Thyroid gland (tissue), 4 donors: ENCODE measurements around the gene UGT1A6. TPM values are rescaled to one million over a fixed set of nuclear protein-coding genes. Genes with fewer than 3 reads are reported as not detected.

Experiments used
- DNase-seq, 2 donors: peaks; one replicate each; pipeline ENCODE4 v3.0.0-alpha.2; 2019
- H3K27ac ChIP-seq, 3 donors: fragments of 200-600 bp; sonication (generic); 1 replicate in 2 of 3; 2 replicates in 1 of 3; pipeline ENCODE4 v1.5.1; 2016 to 2019; ENCODE audit warnings: mild to moderate bottlenecking in 1 of 3, moderate library complexity in 1 of 3
- H3K27me3 ChIP-seq: fragments of 200-600 bp; sonication (generic); one replicate; pipeline ENCODE4 v1.5.1; 2019
- H3K36me3 ChIP-seq, 2 donors: fragments of 200-600 bp; sonication (generic); one replicate each; pipeline ENCODE4 v1.5.1; 2016 to 2019
- H3K4me1 ChIP-seq, 2 donors: fragments of 200-600 bp; sonication (generic); one replicate each; pipeline ENCODE4 v1.5.1; 2017 to 2019
- H3K4me3 ChIP-seq, 3 donors: fragments of 200-600 bp; sonication (generic); replicated peaks in 1 of 3; 1 replicate in 2 of 3; 2 replicates in 1 of 3; pipeline ENCODE4 v1.5.1; 2016; ENCODE audit warnings: mild to moderate bottlenecking in 1 of 3
- H3K9me3 ChIP-seq: fragments of 200-600 bp; sonication (generic); one replicate; pipeline ENCODE4 v1.5.1; 2017
- POLR2A ChIP-seq, 2 donors: fragments of 450-650 bp; IDR thresholded peaks; one replicate each; pipeline ENCODE4 v1.6.1; 2017; ENCODE audit warnings: antibody characterized with exemption in 2 of 2, mild to moderate bottlenecking in 2 of 2, moderate library complexity in 1 of 2
- WGBS, 2 donors: methylation state at CpG; one replicate each; pipeline ENCODE4 v1.1.5; 2017; 5-methylcytosine and 5-hydroxymethylcytosine counted together
- intact Hi-C: fragments of 100-400 bp; cut with DNase I; formaldehyde crosslinking; loops from one replicate; pipeline ENCODE4 v1.15.1; 2023
- total RNA-seq, 4 donors: library from RNA; depleted of rRNA; stranded (reverse); fragments of >200 nt; gene quantifications; one replicate each; pipeline ENCODE4 v1.2.3, GENCODE V29; 2016
- TF ChIP-seq, protein P1 (sequence below), 6 experiments: fragments of 200-600 bp in 3 of 6; fragments of 450-650 bp in 3 of 6; sonication (generic) in 3 of 6; IDR thresholded peaks; one replicate each; pipeline ENCODE4 v1.5.1; 2016 to 2019; ENCODE audit warnings: antibody characterized with exemption in 6 of 6, mild to moderate bottlenecking in 2 of 6, inconsistent platforms in 1 of 6, moderate library complexity in 1 of 6

The UGT1A6 gene
- total RNA-seq, 4 donors from 2014 or later, result 0.81 to 6.2 (median 3.5) TPM

DNA sequence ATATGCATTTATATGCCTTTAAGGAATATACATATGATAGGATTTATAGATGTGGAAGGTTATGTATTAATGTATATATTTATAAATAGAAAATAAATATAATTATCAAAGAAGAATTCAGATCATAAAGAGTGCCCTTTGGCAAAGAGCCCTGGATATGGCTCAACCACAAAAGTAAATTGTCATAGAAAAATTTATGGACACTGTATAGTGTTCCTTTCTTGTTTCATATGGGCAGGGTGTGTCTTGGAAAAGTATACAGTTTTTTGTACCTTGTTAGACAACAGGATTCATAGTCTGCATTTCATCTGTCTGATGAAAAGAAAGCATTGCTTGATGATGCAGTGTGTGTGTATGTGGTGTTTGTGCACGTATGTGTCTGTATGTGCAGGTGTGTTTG, 8.1 kb upstream of the UGT1A6 start:
- Histone ChIP-seq H3K4me1 (no peaks in the 10 kb centered on the region), H3K36me3 (no peaks in the 10 kb centered on the region), H3K27ac (no peak overlapping the region), H3K4me3 (no peak overlapping the region), H3K9me3 (no peaks in the 10 kb centered on the region), H3K27me3 (no peaks in the 10 kb centered on the region)
- TF ChIP-seq, protein P1, sequence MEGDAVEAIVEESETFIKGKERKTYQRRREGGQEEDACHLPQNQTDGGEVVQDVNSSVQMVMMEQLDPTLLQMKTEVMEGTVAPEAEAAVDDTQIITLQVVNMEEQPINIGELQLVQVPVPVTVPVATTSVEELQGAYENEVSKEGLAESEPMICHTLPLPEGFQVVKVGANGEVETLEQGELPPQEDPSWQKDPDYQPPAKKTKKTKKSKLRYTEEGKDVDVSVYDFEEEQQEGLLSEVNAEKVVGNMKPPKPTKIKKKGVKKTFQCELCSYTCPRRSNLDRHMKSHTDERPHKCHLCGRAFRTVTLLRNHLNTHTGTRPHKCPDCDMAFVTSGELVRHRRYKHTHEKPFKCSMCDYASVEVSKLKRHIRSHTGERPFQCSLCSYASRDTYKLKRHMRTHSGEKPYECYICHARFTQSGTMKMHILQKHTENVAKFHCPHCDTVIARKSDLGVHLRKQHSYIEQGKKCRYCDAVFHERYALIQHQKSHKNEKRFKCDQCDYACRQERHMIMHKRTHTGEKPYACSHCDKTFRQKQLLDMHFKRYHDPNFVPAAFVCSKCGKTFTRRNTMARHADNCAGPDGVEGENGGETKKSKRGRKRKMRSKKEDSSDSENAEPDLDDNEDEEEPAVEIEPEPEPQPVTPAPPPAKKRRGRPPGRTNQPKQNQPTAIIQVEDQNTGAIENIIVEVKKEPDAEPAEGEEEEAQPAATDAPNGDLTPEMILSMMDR (IDR thresholded peaks at IDR 0.05), result no peak
- no peak for TF ChIP-seq POLR2A (IDR thresholded peaks at IDR 0.05)
- intact Hi-C loops, result no loop called here
- DNase-seq, result no peak
- 87 to 90% methylated on average over 1 of the region's 1 CpG for WGBS, 2 donors

DNA sequence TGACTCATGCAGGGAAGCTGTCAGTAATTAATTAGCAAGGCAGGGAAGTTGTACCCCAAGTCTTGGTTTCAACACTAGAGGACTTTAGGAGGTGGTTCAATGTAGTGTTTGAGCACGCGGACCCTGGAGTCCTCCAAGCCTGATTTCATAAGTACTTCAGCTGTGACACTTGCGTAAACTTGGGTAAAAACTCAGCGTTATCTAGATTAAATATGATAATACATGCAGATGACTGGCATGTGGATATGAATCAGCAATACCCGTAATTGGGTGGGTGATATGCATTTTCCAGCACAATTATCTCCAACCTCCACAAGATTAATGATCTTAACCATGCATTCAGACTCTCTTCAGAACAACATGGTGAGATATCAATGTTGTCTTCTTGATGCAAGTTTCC, 5.8 kb upstream of the UGT1A6 start:
- Histone ChIP-seq H3K4me1 (peaks cover 10% of the 10 kb centered on the region in 2 donors), H3K9me3 (no peaks in the 10 kb centered on the region), H3K36me3 (no peaks in the 10 kb centered on the region), H3K27ac (no peak overlapping the region), H3K4me3 (no peak overlapping the region), H3K27me3 (no peaks in the 10 kb centered on the region)
- DNase-seq, result no peak
- 84 to 88% methylated on average over 5 of the region's 5 CpGs for WGBS, 2 donors
- no peak for TF ChIP-seq POLR2A (IDR thresholded peaks at IDR 0.05)
- TF ChIP-seq, protein P1 (IDR thresholded peaks at IDR 0.05), result no peak
- intact Hi-C loops, result no loop called here

DNA sequence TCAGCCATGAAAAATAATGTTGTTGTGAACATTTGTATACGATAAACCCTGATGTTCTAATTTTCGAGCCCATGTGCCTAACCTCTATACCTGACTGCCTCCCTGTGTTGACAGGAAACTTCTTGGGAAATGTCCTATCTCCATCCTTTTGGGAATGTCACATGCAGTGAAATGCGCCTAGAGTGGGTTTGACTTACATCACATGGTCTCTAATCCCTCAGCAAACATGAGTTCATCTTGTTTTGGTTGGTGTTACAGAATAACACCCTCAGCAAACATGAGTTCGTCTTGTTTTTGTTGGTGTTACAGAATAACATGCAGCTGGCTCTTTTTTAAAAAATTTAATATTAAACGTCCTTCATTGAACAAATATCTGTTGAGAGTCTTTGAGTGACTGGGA, 4.3 kb upstream of the UGT1A6 start:
- peaks cover 10 to 16% of the 10 kb centered on the region in 2 donors for H3K4me1 ChIP-seq
- no peaks in the 10 kb centered on the region for H3K36me3 ChIP-seq
- no peaks in the 10 kb centered on the region for H3K9me3 ChIP-seq
- 86 to 87% methylated on average over 5 of the region's 5 CpGs for WGBS, 2 donors
- no peak overlapping the region for H3K27ac ChIP-seq
- intact Hi-C loops, result no loop called here
- no peaks in the 10 kb centered on the region for H3K27me3 ChIP-seq
- no peak overlapping the region for H3K4me3 ChIP-seq
- DNase-seq, result no peak
- no peak for TF ChIP-seq POLR2A (IDR thresholded peaks at IDR 0.05)
- TF ChIP-seq, protein P1 (IDR thresholded peaks at IDR 0.05), result no peak

DNA sequence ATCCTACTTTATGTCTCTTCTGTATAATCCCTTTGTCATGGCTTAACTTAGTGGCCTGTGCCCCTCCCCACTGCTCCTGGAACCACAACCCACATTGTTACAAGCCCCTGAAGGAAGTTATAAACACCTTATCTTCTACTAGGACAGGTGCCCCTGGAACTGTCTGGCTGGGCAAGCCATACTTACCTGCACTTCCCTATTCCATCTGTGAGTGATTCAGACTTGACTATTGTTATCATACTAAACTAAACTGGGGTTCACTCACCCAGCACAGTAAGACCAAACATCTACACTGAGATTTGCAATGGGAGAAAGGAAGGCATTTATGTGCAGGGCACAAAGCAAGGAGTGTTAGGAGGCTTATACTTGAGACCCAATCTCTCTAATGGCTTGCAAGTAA, 3.7 kb upstream of the UGT1A6 start:
- intact Hi-C loops, result no loop called here
- no peaks in the 10 kb centered on the region for H3K27me3 ChIP-seq
- peaks cover 10 to 23% of the 10 kb centered on the region in 2 donors for H3K4me1 ChIP-seq
- TF ChIP-seq, protein P1 (IDR thresholded peaks at IDR 0.05), result no peak
- no peak for TF ChIP-seq POLR2A (IDR thresholded peaks at IDR 0.05)
- no peaks in the 10 kb centered on the region for H3K36me3 ChIP-seq
- no peak for DNase-seq
- no peak overlapping the region for H3K27ac ChIP-seq
- H3K4me3 ChIP-seq, result no peak overlapping the region
- no peaks in the 10 kb centered on the region for H3K9me3 ChIP-seq

DNA sequence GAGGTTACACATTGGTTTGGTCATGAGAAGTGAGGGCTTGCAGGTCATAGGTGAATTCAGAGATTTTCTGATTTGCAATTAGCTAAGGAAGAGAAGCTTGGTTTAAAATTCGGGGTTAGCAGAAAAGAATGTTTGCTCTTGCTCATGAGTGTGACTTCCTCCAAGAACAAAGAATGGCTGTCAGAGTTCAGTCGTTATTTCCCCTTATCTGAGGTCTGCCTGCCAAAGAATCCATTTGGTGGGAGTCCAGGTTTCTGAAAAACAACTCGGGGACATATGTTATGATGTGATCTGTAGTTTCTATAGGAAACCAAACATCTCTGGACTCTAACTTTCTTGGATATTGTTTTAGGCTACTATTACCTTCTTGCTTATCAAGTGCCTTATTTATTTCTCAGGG, 3.2 kb upstream of the UGT1A6 start:
- no peak overlapping the region for H3K4me3 ChIP-seq
- peaks cover 10 to 28% of the 10 kb centered on the region in 2 donors for H3K4me1 ChIP-seq
- no peaks in the 10 kb centered on the region for H3K36me3 ChIP-seq
- H3K9me3 ChIP-seq, result no peaks in the 10 kb centered on the region
- H3K27me3 ChIP-seq, result no peaks in the 10 kb centered on the region
- no peak for DNase-seq
- WGBS, 2 donors, result 26 to 35% methylated on average over 3 of the region's 3 CpGs
- intact Hi-C loops, result no loop called here
- TF ChIP-seq POLR2A (IDR thresholded peaks at IDR 0.05), result no peak
- TF ChIP-seq, protein P1 (IDR thresholded peaks at IDR 0.05), result no peak
- no peak overlapping the region for H3K27ac ChIP-seq
